HG03565 (cell line): ENCODE results near the gene KBTBD4.
"Not testable (repeated sequence)": the region's sequence is repeated elsewhere in the genome, so short reads cannot be mapped to it uniquely, and the experiment has no call there.

Experiments
- ATAC-seq: cut with Tn5 transposase; IDR thresholded peaks from one replicate; pipeline ENCODE4 v1.9.1; 2021; ENCODE audit warnings: mild to moderate bottlenecking, moderate library complexity; ENCODE audit not compliant: unreplicated experiment

Gene KBTBD4

GRCh38 chr11:47562393-47562792 lies 16.4 kb downstream of the KBTBD4 start:
- ATAC-seq, result not testable (repeated sequence)

DNA sequence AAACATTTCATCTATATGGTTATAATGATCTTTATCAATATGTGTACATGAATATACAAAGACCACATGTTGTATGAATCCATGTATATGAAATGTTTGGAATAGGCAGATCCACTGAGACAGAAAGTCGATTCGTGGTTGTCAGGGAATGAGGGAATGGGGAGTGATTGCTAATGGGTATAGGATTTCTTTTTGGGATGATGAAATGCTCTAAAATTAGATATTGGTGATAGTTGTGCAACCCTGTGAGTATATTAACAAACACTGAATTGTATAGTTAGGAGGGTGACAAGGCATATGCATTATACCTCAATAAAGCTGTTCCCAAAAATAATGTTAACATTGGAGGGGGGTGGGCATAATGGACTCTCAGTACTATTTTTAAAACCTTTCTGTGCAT lies 18.3 kb downstream of the KBTBD4 start:
- no peak for ATAC-seq

DNA sequence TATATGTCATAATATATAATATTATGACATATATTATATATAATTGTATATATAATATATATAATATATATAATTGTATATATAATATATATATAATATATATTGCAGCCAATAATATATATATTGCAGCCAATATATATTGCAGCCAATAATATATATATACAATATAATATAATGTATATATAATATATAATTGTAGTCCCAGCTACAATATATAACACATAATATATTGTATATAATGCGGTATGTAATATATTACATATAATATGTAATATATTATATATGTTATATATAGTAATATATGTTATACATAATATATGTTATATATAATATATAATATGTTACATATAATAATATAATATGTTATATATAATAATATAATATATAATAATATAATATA lies 20.1 kb downstream of the KBTBD4 start:
- ATAC-seq, result no peak

- ATAC-seq, result not testable (repeated sequence)
Observed at GRCh38 chr11:47557004-47557403, 21.8 kb downstream of the KBTBD4 start.

GRCh38 chr11:47553406-47553743 lies 25.4 kb downstream of the KBTBD4 start:
- peak; percentile 10 for ATAC-seq

DNA sequence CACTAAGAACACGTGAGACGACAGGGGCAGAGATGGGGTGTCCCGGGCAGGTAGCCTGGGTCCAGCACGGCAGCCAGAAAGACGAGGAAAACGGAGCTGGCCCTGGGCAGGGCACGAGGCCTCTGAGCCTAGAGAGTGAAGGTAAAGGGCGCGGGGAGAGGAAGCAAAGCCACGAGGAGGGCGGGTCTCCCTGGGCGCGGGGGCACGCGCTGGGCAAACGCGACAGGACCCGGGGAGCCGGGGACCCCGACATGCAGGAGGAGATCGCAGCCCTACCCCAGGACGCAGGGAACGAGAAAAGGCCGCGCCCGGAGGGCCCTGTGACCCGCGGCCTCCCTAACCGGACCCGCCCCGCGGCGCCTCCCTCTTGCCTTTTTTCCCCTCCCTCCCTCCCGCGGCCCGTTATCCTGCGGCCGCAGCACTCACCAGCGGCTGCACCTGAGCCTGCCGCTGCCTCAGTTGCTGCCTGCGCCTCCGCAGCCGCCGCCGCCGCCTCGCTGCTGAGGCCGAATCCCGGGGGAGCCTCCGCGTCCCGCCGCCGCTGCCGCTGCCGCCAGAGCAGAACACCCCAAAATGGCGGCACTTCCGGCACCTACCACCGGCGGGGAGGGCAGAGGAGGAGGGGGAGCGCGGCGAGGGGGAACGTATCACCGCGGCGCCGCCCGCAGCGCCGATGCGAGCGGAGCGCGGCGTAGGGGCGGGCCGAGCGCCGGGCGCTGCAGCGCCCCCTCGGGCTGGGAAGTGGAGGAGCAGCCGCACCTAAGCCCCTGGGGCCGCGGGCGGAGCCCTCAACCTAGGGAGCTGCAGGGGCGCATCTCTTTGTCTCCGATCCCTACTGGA lies 26.0 kb downstream of the KBTBD4 start, which contains the start of gene CELF1:
CELF1 (minus strand) TSS at position 567 of the 840 bp plus-strand sequence. CDS start 53,609 bp downstream, outside the sequence.
- ATAC-seq, result peak; percentile 87

DNA sequence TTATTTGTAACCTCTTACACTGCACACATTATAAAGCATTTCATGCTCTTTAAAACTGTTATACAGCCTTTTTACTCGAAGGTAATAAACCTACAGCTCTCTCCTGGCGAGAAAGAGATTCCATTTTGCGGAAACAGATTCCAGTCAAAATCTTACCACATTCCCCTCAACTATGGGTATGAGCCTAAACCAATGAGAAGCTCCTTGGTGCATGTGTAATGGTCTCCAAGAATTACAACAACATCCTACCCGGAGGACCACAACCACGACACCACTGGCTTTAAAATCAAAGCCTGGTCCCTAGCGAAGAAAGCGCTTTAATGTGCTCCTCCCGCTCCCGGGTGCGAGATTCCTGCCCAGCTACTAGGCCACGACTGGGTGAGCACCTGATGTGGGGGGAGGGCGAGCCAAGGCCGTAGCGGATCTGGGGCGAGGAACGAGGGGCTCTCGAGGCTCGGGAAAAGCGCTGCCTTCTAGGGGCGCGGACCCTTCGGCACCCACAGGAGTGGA lies 26.7 kb downstream of the KBTBD4 start:
- no peak for ATAC-seq

- ATAC-seq, result no peak
Observed at GRCh38 chr11:47551086-47551485, 27.7 kb downstream of the KBTBD4 start.

GRCh38 chr11:47550288-47551047 lies 28.3 kb downstream of the KBTBD4 start:
- ATAC-seq, result no peak

- ATAC-seq, result not testable (repeated sequence)
Observed at GRCh38 chr11:47546274-47546673, 32.5 kb downstream of the KBTBD4 start.

DNA sequence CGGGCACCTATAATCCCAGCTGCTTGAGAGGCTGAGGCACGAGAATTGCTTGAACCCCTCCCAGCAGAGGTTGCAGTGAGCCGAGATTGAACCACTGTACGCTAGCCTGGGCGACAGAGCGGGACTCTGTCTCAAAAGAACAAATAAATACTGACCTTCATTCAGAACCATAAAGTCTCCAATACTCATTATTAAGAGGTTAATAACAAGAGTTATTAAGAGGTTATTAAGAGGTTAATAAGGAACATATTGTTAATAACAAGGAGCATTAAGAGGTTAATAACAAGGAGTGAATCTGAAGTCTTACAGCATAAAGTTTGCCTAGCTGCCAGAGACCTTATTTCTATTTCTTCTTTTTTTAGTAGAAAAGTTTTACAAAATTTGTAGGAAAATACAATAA lies 33.5 kb downstream of the KBTBD4 start:
- ATAC-seq, result no peak

DNA sequence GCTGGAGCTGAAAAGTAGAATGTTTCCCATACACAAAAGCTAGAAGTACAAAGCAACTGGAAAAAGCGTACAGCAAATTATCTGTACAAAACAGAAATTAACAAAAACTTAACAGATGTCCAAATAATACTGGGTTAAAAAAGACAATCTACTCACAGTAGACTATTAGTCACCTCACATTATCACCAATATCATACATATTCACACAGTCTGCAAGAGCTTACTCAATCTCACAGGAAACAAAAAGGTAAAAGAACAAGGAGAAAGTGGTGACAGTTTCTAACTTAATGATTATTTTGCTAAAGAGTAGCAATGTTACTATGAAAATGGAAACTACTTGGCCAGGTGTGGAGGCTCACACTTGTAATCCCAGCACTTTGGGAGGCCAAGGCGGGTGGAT lies 37.7 kb downstream of the KBTBD4 start:
- ATAC-seq, result no peak

- no peak for ATAC-seq
Observed at GRCh38 chr11:47539681-47540039, 39.1 kb downstream of the KBTBD4 start.

GRCh38 chr11:47538741-47539565 lies 39.8 kb downstream of the KBTBD4 start:
- no peak for ATAC-seq

DNA sequence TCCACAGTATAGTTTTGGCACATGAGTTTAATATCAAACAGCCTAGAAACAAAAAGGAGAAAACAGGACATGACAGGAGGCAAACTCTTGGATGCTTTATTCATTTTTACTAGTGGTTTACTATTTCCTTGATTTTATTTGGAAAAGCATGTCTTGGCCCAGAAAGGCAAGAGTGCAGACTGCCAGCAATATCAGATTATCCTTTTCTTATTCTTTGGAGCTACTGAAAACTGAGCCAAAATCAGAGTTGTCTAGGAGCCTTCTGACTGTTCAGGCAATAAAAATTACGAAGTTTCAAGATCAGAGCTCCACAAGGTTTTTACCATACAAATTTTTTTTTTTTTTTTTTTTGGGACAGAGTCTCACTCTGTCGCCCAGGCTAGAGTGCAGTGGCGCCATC lies 41.9 kb downstream of the KBTBD4 start:
- ATAC-seq, result no peak

DNA sequence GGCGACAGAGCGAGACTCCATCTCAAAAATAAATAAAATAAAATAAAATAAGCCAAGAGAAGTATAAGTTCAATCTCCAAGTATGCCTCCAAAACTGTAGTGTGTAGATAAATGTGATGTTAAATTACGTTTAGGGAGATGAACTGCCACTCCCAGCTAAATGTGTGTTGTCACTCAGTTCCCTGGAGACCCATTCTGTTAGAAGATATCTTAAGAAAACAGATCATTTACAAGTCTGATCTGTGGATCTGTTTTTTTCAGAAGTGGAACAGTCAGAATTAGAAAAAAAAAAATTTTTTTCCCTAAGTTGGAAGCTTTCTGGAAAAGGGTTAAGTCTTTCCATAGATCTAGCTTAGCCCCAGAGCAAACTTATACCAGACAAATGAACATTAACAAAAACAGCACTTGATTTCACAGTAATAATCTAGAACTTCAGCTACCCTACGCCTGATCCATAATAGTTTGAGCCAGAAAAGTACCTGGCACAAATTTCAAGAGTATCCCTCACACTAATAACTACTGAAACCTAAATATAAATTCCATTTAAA lies 44.0 kb downstream of the KBTBD4 start:
- no peak for ATAC-seq

- ATAC-seq, result no peak
Observed at GRCh38 chr11:47533690-47534151, 45.0 kb downstream of the KBTBD4 start.

- no peak for ATAC-seq
Observed at GRCh38 chr11:47532597-47533213, 46.1 kb downstream of the KBTBD4 start.

GRCh38 chr11:47531666-47532065 lies 47.1 kb downstream of the KBTBD4 start:
- no peak for ATAC-seq

DNA sequence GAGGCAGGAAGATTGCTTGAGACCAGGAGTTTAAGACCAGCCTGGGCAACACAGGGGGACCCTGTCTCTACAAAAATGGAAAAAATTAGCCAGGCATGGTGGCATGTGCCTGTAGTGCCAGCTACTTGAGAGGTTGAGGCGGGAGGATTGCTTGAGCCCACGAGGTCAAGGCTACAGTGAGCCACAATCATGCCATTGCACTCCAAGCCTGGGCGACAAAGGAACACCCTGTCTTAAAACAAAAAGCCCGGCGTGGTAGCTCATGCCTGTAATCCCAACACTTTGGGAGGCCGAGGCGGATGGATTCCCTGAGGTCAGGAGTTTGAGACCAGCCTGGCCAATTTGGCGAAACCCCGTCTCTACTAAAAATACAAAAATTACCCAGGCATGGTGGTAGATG lies 48.0 kb downstream of the KBTBD4 start:
- ATAC-seq, result not testable (repeated sequence)
